T follicular helper cell (primary cell): ENCODE results near the gene IL18RAP.

Source experiments
- DNase-seq: peaks from one replicate; pipeline ENCODE4 v3.0.0-alpha.2; 2020; ENCODE audit warnings: low read depth

The IL18RAP gene

GRCh38 chr2:102421890-102422759, 835 bp upstream of the IL18RAP start:
- DNase-seq, result no peak

GRCh38 chr2:102423368-102423767, 408 bp downstream of the IL18RAP start:
- DNase-seq, result no peak

- no peak for DNase-seq
These were observed 1.8 kb downstream of the IL18RAP start for GRCh38 chr2:102424754-102425153.

GRCh38 chr2:102425441-102426132, 2.6 kb downstream of the IL18RAP start:
- no peak for DNase-seq

DNA sequence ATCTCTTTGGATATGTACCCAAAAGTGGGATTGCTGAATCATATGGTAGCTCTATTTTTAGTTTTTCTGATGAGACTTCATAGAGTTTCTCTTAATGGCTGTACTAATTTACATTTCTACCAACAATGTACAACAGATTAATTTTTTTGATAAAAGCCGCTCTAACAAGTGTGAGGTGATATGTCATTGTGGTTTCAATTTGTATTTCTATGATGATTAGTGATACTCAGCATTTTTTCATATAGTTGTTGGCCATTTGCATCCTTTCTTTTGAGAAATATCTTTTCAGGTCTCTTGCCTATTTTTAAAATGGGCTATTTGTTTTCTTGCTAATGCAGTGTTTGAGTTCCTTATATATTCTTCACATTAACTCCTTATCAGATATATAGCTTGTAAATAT, 4.3 kb downstream of the IL18RAP start:
- DNase-seq, result no peak

DNA sequence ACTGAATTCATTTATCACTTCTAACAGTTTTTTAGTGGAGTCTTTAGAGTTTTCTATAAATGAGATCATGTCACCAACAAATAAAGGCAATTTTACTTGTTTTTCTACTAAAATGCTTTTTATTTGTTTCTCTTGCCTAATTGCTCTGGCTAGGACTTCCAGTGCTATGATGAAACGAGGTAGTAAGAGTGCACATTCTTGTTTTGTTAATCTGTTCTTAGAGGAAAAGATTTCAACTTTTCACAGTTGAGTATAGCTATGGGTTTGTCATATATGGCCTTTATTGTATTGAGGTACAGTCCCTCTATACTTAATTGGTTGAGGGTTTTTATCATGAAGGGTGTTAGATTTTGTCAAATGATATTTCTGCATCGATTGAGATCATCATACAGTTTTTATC, 5.6 kb downstream of the IL18RAP start:
- DNase-seq, result no peak

DNA sequence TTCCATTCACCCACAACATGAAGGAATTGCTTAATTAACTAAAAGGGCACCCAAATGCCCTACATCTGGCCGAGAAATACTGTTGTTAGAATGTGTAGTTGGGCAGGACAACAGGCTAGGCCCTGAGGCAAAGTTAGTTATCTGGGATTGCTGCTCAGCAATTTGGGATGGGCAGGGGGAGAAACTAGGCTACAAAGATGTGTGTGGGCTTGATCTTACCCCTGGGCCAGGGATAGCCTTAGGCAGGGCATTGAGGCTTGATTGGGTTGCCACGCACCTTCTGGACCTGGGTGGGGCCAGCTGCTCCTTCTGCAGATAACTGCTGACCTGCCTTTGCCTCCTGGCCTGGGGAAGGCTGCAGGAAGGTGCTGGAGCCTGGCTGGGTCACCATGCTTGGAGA, 9.4 kb downstream of the IL18RAP start:
- no peak for DNase-seq

DNA sequence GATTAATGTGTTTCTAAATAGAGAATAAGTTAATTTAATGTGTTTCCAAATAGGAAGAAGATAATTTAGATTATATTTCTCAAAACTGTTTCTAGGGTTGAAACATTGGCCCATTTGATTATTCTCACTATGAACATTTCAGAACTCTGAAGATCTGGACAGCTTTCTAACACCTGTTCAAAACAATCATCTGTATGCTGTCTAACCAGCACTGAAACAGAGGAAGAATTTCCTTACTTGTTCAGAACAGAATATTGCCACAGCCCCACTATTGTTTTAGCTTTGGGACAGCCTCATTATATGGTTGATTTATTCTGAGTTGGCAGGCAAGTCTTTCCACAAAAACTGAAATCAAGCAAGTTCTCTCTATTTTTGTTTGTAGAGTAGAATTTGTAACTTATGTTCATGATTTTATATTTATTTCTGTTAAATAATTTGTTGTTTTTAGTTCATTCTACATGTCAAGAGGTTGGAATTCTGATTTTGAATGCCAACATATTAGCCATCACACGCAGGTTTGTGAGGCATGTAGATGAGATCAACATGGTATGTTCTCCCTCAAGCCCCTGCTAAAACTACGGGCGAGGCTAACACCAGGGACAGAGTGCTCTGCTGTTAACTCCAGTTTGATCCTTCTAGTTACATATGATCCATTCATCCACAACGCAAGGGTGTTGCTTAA, 11.2 kb downstream of the IL18RAP start:
- no peak for DNase-seq

DNA sequence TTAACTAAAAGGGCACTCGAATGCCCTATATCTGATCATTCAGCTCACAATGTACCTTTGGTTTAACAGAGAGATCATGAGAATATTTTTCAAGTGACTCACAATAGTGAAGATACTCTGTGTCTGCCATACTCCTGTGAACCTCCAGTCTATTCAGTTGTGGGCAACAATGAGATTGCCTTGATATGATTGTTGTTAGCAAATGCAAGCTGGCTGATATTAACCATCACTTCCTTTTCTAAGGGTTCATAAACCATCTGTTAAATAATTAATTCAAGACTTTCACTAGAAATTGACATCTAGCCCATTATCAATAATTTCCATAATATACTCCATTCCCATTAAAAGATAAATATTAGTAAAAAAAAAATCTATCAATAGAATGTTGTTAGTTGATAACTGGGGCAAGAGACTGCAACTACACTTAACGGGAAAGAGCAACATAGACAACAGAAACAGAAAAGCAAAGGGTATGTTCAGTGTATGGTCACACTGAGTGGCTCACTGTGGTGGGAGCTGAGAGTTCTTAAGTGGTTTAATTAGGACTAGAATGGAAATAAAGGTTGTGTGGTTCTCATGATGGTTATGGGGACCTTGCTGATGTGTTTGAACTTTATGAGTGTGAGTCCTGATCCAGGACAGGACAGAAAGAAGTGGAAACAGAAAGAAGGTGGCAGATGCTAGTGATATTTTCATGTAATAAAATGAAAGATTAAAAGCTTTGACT, 11.9 kb downstream of the IL18RAP start:
- DNase-seq, result no peak

DNA sequence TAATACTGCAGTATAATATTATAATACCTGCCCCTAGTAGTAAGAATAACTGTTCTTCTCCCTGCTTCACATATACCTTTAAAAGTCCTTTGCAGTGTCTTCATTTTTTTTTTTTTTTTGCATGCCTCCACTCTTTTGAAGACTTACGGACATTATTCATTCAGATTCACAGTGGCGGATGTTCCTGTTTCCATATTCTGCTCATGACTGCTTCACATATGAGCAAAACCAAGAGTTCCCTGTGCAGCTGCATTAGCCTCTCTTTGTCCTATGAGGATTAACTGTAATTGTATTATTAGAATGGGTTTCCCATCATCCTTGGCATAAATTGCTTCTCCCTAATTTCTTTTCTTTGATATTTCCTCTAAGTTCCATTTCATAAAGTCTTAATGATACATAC, 12.8 kb downstream of the IL18RAP start:
- DNase-seq, result no peak

DNA sequence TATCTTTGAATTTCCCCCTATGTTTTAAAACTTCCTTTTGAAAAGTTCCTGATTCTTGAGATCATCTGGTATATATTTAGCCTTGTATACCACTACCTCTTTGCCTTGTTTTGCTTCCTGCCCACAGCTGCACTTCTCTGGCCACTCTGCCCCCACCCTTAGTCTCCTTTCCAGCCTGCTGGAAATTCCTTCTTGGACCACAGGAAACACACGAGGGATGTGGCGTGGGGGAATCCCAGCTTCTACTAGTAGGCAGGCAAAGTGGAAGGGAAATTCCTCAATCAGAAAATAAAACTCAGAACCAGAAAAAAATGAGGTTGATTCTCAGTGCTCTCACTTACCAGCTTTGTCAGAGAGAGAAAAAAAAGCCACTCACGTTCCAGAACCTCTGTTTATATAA, 13.4 kb downstream of the IL18RAP start:
- DNase-seq, result no peak

GRCh38 chr2:102437122-102437521, 14.2 kb downstream of the IL18RAP start:
- no peak for DNase-seq

- DNase-seq, result no peak
These were observed 15.2 kb downstream of the IL18RAP start for GRCh38 chr2:102438111-102438510.

- DNase-seq, result no peak
These were observed 15.6 kb downstream of the IL18RAP start for GRCh38 chr2:102438578-102438977.

DNA sequence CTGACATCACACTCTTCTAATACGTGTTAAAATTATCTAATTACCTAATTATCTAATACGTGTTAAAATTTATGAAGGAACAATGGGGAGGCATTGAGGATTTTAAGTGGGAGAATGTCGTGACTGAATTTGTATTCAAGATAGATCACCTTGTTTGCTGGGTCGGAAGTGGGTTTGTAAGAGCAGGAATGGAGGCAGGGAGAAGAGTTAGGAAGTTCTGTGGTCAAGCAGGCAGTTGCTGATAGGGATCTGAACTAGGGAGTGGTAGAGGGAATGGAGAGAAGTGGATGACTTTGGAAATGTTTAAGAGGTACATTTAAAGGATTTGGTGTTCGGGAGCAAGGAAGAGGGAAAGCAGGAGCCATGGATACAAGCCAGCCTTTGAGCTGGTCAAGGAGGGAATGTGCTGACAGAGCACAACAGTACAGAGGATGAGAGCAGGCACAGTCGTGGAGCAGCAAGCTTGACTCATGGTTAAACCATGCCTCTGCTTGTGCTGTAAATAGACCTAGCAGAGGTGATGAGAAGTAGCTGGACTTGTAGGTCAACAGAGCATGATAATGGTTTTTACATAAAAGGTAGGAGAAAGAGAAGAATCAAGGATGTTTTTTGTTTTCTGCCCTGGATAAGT, 16.2 kb downstream of the IL18RAP start:
- DNase-seq, result no peak

DNA sequence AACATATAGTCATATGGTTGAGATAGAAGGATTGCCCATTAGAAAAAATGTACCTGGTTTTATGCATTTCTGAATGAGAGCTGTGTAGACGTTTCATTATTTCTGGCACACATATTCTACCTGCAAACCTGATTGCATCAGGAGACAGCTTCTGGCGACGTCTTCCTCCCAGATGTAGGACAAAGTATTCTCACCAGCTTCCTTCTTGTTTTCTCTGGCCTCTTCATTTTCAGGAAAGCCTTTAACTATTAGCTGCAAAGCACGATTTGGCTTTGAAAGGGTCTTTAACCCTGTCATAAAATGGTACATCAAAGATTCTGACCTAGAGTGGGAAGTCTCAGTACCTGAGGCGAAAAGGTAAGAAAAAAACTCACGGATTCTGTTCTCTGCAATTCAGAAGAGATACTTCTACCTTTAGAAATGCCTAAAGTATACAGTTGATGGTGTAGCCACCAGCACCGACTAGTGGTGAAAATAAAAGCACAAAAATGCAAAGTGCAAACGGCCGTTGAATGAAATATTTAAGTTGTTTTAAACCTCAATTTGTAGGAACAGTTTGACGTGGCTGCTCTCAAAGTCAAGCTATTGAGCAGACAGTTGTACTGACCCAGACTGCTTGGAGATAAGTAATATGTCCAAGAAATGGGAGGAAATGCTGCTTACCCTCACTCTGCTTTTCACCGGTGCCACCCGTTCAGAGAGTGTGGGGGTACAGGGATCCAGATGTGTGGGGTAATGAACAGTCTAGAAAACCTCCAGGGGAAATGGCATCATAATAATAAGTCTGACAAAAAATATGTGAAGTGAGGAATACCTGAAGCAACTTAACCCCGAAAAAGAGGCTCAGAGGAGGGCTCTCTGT, 20.2 kb downstream of the IL18RAP start:
- DNase-seq, result no peak

GRCh38 chr2:102444233-102444632, 21.3 kb downstream of the IL18RAP start:
- no peak for DNase-seq

- DNase-seq, result no peak
These were observed 24.0 kb downstream of the IL18RAP start for GRCh38 chr2:102446936-102447335.

DNA sequence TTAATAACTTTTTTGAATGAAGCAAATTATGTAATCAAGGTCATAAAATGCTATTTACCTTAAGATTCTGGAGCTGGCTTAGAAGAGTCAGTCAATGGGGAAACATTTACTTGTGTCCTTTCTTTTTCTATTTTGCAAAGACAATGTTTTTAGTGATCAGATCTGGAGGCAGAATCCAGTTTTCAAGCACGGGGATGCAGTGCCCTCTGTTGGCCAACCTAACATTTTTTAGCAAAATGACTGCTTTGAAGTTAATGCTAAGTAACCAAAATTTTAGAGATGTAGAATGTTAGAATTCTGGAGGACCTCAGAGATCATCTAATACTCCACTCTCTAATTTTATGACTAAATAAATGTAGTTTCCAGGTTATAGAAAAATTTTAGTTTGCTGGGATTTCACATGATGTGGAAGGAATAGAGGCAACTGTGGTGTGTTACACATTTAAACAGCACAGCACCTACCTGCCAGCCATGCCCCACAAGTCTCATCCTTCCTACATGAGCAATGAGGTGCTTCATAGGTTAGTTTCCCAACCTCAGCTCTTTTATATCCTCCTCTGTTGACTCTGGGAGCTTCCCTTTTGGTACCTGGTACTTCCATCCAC, 26.5 kb downstream of the IL18RAP start:
- peak; percentile 31 for DNase-seq

- no peak for DNase-seq
These were observed 29.0 kb downstream of the IL18RAP start for GRCh38 chr2:102451968-102452367.
